HL-60/S4 (cell line): ENCODE results near the gene CMIP.

Source experiments
- in situ Hi-C: fragments of 300-500 bp; cut with MboI; formaldehyde crosslinking; loops from 2 replicates; pipeline ENCODE4 v1.14.3; 2022; ENCODE audit warnings: low sequenced_read_pairs

The CMIP gene

DNA sequence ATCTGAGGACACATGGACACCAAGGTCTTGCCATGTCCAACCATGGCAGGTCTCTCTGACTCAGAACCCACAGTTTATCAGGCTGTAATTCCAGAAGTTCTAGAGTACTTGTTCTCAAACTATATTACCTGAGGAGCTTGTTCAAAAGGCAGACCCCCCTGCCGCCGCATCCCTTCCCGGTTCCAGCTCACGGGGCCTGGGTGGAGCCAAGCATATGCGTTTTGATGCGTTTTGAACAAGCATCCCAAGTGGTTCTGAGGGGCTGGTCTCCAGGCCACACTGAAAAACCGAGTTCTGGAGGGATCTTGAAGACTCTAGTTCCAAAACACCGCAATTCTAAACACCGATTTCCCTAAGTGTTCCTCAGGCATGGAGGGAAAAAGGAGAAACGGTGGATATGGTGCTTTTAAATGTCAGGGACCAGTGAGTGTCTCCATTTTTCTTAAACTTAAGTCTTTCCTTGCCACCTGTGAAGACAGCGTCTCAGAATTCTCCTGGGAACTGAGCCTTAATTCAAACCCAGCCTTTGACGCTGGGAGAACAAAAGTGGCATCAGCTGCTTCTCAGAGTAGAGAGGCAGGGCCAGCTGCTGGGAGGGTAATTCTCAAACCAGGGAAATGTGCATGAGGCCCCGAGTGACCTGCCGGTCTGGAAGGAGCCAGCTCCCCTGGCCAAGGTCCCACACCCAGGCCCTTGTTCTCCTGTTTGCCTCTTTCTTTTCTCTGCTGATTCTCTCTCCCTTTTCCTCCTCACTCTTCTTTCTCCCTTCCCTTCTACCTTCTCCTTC, 250.1 kb downstream of the CMIP start:
- in situ Hi-C loops: no loop called here

DNA sequence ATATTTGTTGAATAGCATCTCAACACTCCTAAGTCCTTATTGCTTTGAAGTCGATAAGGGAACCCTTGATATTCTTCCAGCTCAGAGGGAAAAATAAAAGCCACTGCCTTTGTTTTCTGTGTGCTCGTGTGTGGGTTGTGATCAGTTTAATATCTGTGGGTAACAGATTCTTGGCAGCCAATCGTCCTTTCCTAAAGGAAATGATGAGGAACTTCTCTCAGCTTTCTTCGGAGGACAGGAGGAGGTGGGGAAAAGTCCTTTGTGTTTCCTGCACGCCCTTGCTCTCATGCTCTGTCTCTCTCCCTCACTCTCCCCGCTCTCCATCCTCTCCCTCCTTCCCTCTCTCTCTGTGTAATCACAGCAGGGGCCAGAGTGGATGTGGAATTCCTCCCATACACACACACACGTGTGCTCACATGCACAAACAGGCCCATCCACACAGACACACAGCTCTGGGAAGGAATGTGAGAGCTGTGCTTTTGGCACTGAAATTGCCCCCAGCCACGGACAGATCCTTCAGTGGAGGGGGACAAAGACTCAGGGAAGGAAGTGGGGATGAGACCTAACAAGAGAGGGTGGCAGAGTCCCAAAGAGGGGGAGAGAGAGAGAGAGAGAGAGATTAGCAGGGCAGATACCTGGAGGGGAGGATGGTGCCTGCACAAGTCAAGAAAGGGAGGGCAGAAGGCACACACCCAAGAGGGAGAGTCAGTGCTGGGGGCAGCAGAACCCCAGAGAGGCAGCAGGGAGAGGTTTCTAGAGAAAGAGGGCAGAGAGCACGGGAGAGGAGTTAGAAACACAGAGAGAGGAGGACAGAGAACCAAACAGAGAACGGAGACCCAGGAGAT, 250.9 kb downstream of the CMIP start:
- in situ Hi-C loops: no loop called here

DNA sequence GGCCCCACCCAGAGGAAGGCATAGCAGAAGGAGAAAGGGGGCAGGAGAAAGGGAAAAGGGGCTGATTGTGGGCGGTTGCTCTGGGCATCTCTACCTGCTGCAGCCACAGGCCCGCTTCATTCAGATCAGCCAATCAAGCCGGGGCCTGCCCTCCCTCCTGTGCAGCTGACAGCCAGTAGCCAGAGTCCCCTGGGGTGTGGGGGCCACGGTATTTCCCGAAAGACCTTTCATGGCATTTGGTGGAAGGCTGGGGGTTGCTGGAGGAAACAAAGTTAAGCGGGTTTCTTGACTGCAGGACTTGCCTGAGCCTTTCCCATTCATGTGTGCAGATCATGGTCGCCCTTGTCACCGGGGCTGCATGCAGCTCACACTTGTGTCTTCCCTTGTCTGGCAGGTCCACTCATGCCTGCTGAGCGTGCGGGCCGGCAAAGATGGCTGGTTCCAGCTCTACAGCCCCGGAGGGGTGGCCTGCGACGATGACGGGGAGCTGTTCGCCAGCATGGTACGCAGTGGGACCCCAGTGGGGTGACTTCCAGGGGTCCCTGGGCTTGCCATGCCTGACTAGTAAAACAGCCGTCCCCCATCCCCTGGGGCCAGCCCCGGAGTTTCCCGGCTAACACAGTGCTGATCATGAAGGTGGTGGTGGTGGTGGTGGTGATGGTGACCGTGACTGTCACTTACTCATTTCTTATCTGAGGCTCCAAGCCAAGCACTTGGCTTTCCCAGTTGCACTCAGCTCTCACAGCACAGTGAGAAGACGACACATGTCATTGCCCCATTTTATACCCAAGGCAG, 251.8 kb downstream of the CMIP start:
- in situ Hi-C loops: no loop called here

DNA sequence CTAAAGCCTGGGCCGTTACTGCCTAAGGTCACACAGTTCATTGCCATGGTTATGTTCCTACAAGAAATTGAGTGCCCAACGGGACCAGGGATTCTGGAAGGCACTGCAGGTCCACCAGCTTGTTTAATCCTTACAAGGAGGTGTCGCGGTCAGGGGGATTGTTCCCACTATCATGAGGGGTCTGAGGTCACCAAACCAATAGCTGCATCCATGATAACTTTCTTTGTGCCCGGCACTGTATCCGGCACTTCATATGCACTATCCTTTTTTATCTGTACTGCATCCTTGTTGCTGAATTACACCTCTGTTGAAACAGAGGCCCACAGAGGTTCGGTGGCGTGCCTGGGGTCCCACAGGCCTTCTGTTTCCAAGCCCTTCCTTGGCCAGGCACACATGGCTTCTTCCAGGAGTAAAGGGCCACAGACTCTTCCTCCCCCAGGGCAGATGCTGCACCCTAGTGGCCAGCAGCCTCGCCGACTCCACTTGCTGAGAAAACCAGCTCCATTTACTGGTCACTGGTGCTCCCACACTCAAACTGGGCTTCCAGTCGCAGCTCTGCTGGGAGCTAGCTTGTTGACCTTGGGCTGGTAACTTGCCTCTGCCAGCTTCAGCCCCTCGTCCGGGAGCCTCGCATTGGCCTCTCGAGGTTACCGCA, 252.5 kb downstream of the CMIP start:
- in situ Hi-C loops: no loop called here

DNA sequence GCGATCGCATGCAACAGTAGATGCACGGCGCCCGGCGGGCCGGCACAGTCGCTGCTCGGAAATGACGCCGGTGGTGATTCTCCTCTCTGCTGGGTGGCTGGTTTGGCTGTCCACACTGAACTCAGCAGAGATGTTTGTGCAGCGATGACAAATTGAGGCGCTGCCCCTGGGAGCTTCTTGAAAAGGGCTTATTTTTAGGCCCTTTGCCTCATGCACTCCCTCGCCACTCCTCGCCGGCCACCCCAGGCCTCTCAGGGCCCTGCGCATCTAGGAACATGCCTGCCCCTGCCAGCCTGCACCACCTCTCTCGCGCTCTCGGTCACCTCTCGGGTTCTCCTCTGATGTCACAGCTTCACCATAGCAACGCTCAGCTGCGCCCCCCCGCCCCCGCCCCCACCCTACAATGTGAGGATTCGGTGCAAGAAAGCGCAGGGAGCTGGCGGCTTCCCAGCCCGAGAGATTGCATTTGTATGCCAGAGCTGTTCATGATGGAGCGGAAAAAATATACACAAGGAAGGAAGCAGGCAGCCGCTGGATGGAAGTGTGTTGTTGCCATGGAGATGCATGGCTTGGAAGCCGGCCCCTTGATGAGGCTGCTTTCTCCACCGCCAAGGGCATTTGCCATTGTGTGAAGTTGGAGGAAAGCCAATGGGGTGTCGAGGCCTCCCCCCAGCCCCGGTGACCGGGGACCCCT, 253.2 kb downstream of the CMIP start:
- in situ Hi-C loops: no loop called here

DNA sequence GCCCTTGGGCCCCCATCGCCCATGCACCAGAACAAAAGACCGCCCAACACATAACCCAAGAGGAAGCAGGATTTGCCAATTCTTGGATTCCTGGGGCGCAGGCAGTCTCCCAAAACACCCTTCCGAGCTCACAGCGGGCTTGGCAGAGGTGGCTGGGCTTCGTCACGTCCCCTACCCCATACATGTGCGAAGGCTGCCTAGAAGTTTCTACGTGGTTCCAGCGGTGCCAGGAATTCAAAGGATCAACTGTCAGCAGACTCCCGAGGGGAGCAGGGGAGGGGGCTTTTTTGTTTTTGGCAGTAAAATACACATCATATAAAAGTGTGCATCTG, 253.7 kb downstream of the CMIP start:
- in situ Hi-C loops: no loop called here

DNA sequence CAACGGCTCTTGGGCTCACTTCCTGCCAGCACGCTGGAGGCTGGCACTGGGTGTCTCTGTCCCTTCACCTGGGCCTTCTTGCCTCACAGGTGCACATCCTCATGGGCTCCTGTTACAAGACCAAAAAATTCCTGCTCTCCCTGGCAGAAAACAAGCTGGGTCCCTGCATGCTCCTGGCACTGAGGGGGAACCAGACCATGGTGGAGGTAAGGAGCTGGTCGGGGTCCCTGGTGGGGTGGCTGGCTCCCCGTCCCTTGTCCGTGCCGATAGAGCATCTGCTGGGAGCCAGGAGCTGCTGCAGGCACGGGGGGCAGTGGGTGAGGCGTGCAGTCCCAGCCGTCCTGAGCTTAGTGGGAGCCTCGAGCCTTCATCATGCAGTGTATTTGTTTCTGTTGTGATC, 255.0 kb downstream of the CMIP start:
- in situ Hi-C loops: no loop called here

DNA sequence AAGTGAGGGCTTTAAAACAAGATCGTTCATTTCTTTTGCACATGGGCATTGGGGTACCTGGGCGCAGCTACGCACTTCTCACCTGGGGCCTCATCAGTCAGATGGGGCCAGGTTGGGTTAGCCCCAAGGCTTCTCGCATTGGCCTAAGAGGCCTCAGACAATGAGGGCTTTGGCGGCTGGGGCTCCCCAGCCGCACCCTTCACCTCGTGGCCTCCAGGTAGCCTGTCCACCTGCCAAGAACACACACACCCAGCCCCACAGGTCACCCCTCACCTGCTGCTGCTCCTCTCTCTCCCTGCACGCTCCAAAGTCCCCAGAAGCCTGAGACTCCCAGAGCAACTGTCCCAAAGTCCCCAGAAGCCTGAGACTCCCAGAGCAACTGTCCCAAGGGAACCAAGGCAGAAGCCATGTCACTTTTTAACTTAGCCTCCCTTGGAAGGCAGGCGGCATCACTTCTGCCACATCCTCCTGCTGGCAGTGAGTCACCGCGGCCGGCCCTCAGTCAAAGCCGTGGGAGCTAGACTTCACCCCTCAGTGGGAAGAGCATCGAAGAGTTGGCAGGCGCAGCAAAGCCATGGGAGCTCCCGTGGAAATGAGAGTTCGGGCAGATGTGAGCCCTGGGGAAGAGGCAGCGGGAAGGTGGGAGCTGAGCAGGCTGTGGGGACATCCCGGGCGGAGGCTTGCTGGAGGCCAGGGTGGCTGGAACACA, 255.6 kb downstream of the CMIP start:
- in situ Hi-C loops: no loop called here

DNA sequence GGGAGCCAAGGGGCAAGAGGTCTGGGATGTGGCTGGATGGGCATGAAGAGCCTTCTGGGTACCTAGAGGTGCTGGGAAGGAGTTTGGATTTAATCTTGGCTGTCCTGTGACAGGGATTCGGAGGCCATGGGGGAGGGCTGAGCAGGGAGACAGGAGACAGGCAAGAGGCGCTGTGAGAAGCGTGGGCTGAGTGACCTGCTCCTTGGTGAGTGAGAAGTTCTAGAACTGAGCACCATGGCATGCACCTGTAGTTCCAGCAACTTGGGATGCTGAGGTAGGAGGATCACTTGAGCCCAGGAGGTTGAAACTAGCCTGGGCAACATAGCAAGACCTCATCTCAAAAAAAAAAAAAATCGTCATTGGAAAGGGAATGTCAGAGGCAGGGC, 256.2 kb downstream of the CMIP start:
- in situ Hi-C loops: no loop called here

DNA sequence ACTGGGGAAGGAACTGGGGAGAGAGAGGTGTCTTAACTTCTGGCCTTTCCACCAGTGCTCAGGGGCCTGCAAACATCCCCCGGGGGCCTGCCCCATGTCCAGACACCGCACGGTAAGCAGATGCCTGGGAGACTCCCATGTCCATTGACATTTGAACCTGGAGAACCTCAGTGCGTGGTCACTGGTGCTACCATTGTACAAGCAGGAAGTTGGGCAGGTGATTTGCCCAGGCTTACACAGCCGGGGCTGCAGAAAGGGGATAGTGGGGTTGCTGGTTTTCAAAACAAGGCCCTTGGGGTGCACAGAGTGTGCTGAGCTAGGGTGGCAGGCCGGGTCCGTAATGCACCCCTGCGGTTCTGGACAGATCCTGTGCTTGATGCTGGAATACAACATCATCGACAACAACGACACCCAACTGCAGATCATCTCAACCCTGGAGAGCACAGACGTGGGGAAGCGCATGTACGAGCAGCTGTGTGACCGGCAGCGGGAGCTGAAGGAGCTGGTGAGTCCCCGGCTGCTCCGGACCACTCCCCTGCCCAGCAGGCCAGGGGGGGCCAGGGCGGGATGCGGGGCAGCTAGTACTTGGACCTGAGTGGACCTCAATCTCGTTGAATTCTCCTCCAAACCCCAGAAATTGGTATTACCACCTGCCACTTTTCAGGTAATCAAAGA, 256.8 kb downstream of the CMIP start:
- in situ Hi-C loops: no loop called here

DNA sequence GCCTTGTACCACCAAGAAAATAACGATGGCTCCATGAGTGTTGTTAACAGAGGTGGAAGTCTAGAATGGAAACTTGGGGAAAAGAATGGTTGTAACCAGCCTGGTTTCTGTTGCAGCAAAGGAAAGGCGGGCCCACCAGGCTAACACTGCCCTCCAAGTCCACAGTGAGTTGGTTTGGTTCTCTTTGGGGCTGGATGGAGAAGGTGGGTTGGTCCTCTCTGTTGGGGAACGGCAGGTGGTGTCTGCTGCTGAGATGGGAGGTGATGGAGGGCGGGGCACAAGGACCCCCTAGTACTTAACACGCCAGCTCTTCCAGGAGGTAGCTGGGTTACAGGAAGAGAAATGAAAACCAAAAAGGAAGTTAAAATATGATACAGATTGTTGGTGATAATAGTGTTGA, 257.9 kb downstream of the CMIP start:
- in situ Hi-C loops: no loop called here

DNA sequence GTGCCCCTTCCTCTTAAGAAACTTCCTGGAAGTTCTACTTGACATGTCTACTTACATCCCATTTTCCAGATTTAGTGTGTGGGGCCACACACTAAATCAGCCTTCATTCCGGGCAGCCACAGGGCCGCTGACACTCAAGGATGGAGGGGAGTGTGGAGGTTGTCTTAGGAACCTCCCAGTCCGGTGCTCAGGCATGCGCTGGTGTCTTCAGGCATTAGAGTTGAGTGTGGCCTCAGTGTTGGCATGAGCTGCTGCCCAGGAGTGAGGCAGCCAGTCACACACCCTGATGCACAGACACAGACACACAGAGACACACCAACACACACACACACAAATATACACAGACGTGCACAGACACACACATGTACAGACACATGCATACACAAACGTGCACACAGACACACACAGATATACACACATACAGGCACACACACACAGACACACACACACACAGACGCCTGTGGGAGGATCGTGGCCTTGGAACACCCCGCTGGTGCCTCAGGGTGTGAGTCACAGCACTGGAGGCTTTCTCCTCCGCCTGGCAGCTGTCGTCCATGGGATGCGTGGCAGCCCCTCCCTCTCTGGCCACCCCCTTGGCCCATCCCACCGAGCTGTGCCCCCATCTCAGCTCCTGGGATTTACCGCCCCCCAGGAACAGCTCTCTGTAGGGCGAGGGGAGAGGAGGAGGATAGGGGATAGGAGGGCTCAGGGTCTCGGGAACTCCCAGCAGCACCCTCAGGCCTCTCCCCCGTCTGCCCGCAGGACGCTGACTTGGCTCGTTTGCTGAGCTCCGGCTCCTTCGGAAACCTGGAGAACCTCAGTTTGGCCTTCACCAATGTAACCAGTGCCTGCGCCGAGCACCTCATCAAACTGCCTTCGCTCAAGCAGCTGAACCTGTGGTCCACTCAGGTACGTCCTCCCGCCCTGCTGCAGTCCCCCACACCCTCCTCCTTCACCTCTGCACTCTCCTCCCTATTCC, 258.9 kb downstream of the CMIP start:
- in situ Hi-C loops: no loop called here

DNA sequence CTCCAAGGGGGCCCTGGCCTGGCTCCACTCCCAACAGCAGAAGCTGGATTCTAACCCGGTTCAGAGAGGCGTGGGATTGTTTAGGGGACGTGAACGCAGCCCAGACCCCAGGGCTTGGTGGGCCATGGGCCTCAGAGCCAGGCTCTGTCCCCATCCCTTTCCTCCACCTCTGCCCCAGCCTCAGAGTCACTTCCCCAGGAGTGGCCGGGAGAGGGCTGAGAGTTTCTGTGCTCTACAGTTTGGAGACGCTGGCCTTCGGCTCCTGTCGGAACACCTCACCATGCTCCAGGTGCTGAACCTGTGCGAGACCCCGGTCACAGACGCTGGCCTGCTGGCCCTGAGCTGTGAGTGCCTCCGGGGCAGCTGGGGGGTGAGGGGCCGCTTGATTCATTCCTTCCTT, 260.7 kb downstream of the CMIP start:
- in situ Hi-C loops: no loop called here

DNA sequence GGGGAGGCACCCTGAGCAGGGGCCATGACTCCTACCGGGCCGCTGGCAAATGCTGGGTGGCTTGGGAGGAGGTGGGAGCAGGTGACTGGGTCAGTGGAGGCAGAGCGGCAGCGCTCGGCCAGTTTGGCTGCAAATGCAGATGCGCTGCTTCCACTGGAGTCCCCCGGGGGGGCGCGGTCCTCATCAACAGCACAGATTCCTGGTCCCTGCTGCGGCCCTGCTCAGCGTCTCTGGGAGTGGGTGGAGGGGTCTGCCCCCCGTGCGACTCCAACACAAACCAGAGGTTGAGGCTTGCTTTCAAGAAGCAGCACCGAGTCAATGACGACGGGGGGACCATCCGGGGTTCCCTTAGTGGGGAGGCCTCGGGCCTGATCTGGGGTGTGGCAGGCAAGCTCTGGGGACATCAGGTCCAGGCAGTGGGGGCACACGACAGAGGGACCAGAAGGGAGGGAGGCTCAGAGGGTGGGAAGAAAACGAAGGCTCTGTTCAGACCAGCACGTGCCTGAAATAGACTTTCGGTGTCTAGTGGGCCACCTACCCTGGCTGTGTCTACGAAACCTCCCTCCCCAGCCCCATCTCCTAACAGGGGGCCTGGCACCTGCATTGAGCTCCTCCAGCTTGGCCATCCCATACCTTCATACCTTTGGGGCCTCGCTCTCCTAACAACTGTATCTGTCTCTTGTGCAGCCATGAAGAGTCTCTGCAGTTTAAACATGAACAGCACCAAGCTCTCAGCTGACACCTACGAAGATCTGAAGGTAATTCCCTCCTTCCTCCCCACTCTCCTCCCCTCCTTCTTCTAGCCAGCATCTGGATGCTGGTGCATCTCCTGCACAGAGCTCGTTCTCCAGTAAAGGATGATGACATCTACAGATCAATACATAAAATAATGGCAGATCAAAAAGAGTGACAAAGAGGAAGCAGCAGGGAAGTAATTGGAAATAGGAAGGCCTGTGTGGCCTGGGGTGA, 262.0 kb downstream of the CMIP start:
- in situ Hi-C loops: no loop called here

DNA sequence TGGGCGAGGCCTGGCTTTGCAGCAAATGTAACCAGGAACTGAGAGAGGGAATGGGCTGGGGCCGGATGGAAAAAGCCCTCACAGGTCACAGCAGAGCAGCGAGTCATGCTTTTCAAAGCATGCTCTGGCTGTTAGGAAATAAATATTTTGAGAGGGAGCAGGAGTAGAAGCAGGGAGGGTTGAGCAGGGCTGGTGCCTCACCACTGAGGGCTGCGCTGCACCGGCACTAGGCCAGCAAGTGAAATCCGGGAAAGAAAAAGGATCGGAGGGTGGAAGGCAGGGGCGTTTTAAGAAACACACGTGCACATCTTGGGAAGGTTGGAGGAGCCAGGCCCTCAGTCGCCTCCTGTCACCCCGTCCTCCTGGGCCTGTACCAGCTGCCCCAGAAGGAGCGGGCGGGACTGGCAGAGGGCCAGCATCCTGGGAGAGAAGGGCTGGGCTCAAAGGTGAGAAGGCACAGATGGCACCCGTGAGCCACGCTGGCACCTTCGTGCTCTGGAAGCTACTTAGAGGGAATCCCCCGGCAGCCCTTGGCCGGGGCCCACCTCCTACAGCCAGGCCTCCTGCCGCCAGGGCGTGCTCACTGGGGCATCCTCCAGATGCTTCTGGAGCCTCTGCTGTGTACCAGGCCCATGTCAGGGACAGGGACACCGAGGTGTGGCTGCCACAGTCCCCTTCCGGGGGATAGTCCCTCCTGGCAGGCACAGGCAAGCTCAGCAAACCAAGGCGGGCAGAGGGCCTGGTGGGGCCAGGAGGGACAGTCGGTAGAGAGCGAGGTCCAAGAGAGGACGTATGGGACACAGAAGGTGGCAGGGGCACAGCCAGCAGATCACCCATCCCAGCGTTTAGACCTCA, 263.0 kb downstream of the CMIP start:
- in situ Hi-C loops: no loop called here
